ENCODE results near the gene HOXD10.

- TF ChIP-seq EZH2 (IDR thresholded peaks at IDR 0.05; ENCODE audit: borderline replicate concordance, low read depth, low read length, poor library complexity, severe bottlenecking), result no peak
- TF ChIP-seq, protein P1, sequence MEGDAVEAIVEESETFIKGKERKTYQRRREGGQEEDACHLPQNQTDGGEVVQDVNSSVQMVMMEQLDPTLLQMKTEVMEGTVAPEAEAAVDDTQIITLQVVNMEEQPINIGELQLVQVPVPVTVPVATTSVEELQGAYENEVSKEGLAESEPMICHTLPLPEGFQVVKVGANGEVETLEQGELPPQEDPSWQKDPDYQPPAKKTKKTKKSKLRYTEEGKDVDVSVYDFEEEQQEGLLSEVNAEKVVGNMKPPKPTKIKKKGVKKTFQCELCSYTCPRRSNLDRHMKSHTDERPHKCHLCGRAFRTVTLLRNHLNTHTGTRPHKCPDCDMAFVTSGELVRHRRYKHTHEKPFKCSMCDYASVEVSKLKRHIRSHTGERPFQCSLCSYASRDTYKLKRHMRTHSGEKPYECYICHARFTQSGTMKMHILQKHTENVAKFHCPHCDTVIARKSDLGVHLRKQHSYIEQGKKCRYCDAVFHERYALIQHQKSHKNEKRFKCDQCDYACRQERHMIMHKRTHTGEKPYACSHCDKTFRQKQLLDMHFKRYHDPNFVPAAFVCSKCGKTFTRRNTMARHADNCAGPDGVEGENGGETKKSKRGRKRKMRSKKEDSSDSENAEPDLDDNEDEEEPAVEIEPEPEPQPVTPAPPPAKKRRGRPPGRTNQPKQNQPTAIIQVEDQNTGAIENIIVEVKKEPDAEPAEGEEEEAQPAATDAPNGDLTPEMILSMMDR (conservative IDR thresholded peaks at IDR 0.05; ENCODE audit: low read depth, low read length), result no peak
Measured at GRCh38 chr2:176067589-176068418, 48.8 kb upstream of the HOXD10 start.
